Neural progenitor cell (in vitro differentiated cells): Measurements from ENCODE around the gene C1orf21. TPM values are rescaled to one million over a fixed set of nuclear protein-coding genes. Genes with fewer than 3 reads are reported as not detected.

ENCODE experiments used
- DNase-seq: peaks from one replicate; pipeline ENCODE4 v3.0.0-alpha.2; 2016; ENCODE audit warnings: low spot score
- H2AFZ ChIP-seq: fragments of 200-600 bp; sonication (generic); replicated peaks from 2 replicates; pipeline ENCODE4 v1.6.1; 2016; ENCODE audit warnings: antibody characterized with exemption
- H3F3A ChIP-seq: fragments of 200-600 bp; sonication (generic); 2 replicates; pipeline ENCODE4 v1.6.1; 2016; ENCODE audit warnings: antibody characterized with exemption, low read depth
- H3K27ac ChIP-seq: fragments of 200-600 bp; sonication (generic); 2 replicates; pipeline ENCODE4 v1.5.1; 2016; ENCODE audit warnings: mild to moderate bottlenecking
- H3K27me3 ChIP-seq: fragments of 200-600 bp; sonication (generic); 2 replicates; pipeline ENCODE4 v1.6.1; 2016; ENCODE audit warnings: mild to moderate bottlenecking, moderate library complexity
- H3K36me3 ChIP-seq: fragments of 200-600 bp; sonication (generic); 2 replicates; pipeline ENCODE4 v1.5.1; 2016
- H3K4me1 ChIP-seq: fragments of 200-600 bp; sonication (generic); 2 replicates; pipeline ENCODE4 v1.6.1; 2016; ENCODE audit warnings: mixed run types
- H3K4me2 ChIP-seq: fragments of 200-600 bp; sonication (generic); 2 replicates; pipeline ENCODE4 v1.6.1; 2016
- H3K4me3 ChIP-seq: fragments of 200-600 bp; sonication (generic); 2 replicates; pipeline ENCODE4 v1.5.1; 2016
- H3K79me2 ChIP-seq: fragments of 200-600 bp; sonication (generic); 2 replicates; pipeline ENCODE4 v1.6.1; 2016; ENCODE audit warnings: low read depth
- H3K9ac ChIP-seq: fragments of 200-600 bp; sonication (generic); 2 replicates; pipeline ENCODE4 v1.6.1; 2016
- H3K9me3 ChIP-seq: fragments of 200-600 bp; sonication (generic); 2 replicates; pipeline ENCODE4 v1.5.1; 2016; ENCODE audit warnings: low read depth
- H4K20me1 ChIP-seq: fragments of 200-600 bp; sonication (generic); 2 replicates; pipeline ENCODE4 v1.6.1; 2016; ENCODE audit warnings: low read depth
- H3K27ac Mint-ChIP-seq: 3 replicates; pipeline ENCODE4 v1.8.0; 2021; ENCODE audit warnings: mixed read lengths
- H3K27me3 Mint-ChIP-seq: 2 replicates; pipeline ENCODE4 v1.8.0; 2022; ENCODE audit warnings: low read depth, mild to moderate bottlenecking, inconsistent platforms, moderate library complexity, mixed read lengths; ENCODE audit not compliant: insufficient read depth
- H3K36me3 Mint-ChIP-seq: 3 replicates; pipeline ENCODE4 v1.8.0; 2021; ENCODE audit warnings: mixed read lengths
- H3K4me1 Mint-ChIP-seq: 3 replicates; pipeline ENCODE4 v1.8.0; 2021; ENCODE audit warnings: mixed read lengths
- H3K4me3 Mint-ChIP-seq: 3 replicates; pipeline ENCODE4 v1.8.0; 2021; ENCODE audit warnings: mild to moderate bottlenecking, moderate library complexity, mixed read lengths
- H3K9me3 Mint-ChIP-seq: 3 replicates; pipeline ENCODE4 v1.8.0; 2020; ENCODE audit warnings: mixed read lengths
- CTCF ChIP-seq: fragments of 200-600 bp; sonication (generic); IDR thresholded peaks from 2 replicates; pipeline ENCODE4 v1.5.1; 2017; ENCODE audit warnings: antibody characterized with exemption, mild to moderate bottlenecking
- EZH2 ChIP-seq: fragments of 200-600 bp; sonication (generic); IDR thresholded peaks from 2 replicates; pipeline ENCODE4 v1.6.1; 2017; ENCODE audit warnings: antibody characterized with exemption, mild to moderate bottlenecking, moderate library complexity
- EZH2phosphoT487 ChIP-seq: fragments of 200-600 bp; sonication (generic); IDR thresholded peaks from 2 replicates; pipeline ENCODE4 v1.6.1; 2017; ENCODE audit warnings: antibody characterized with exemption
- total RNA-seq: library from RNA; depleted of rRNA; stranded (reverse); fragments of >200 nt; gene quantifications from 2 replicates; pipeline ENCODE4 v1.2.3, GENCODE V29; 2015; ENCODE audit warnings: low replicate concordance

C1orf21 gene
- total RNA-seq, 1 donor from 2014 or later, result 117 TPM

- peaks cover 2% of the 10 kb centered on the region for H3K36me3 Mint-ChIP-seq
- Histone ChIP-seq H3K27ac (no peak overlapping the region), H4K20me1 (peaks cover 64% of the 10 kb centered on the region), H3K36me3 (no peaks in the 10 kb centered on the region), H3K4me1 (peaks cover 58% of the 10 kb centered on the region), H3K4me3 (peak overlapping the region; percentile 84), H3K27me3 (no peaks in the 10 kb centered on the region), H3K4me2 (peak overlapping the region; percentile 91), H3K79me2 (peaks cover 79% of the 10 kb centered on the region), H3K9ac (no peak overlapping the region), H3K9me3 (no peaks in the 10 kb centered on the region), H3F3A (peaks cover 23% of the 10 kb centered on the region), H2AFZ (no peak overlapping the region)
- H3K27ac Mint-ChIP-seq, result no peak overlapping the region
- DNase-seq, result no peak
- H3K4me3 Mint-ChIP-seq, result peak overlapping the region; percentile 94
- H3K27me3 Mint-ChIP-seq, result no peaks in the 10 kb centered on the region
- TF ChIP-seq EZH2 (no peak), EZH2phosphoT487 (no peak), CTCF (no peak)
- H3K4me1 Mint-ChIP-seq, result peaks cover 28% of the 10 kb centered on the region
- peaks cover 3% of the 10 kb centered on the region for H3K9me3 Mint-ChIP-seq
Measured at GRCh38 chr1:184388971-184389370, 2.1 kb downstream of the C1orf21 start.

- Mint-ChIP-seq H3K27me3 (no peaks in the 10 kb centered on the region), H3K36me3 (peaks cover 2% of the 10 kb centered on the region), H3K27ac (no peak overlapping the region), H3K4me3 (peak overlapping the region; percentile 10), H3K9me3 (peaks cover 3% of the 10 kb centered on the region), H3K4me1 (peaks cover 28% of the 10 kb centered on the region)
- no peak for DNase-seq
- H3F3A ChIP-seq, result peaks cover 18% of the 10 kb centered on the region
- TF ChIP-seq CTCF (no peak), EZH2phosphoT487 (no peak), EZH2 (no peak)
- peaks cover 68% of the 10 kb centered on the region for H4K20me1 ChIP-seq
- no peaks in the 10 kb centered on the region for H3K9me3 ChIP-seq
- peaks cover 83% of the 10 kb centered on the region for H3K79me2 ChIP-seq
- no peak overlapping the region for H2AFZ ChIP-seq
- peak overlapping the region; percentile 84 for H3K4me3 ChIP-seq
- no peak overlapping the region for H3K27ac ChIP-seq
- no peak overlapping the region for H3K9ac ChIP-seq
- H3K36me3 ChIP-seq, result no peaks in the 10 kb centered on the region
- no peaks in the 10 kb centered on the region for H3K27me3 ChIP-seq
- peak overlapping the region; percentile 91 for H3K4me2 ChIP-seq
- H3K4me1 ChIP-seq, result peaks cover 53% of the 10 kb centered on the region
Measured at GRCh38 chr1:184389446-184389845, 2.6 kb downstream of the C1orf21 start.

- Mint-ChIP-seq H3K36me3 (peaks cover under 1% of the 10 kb centered on the region), H3K27ac (no peak overlapping the region), H3K9me3 (peaks cover 2% of the 10 kb centered on the region), H3K4me3 (no peak overlapping the region), H3K27me3 (no peaks in the 10 kb centered on the region), H3K4me1 (peaks cover 19% of the 10 kb centered on the region)
- Histone ChIP-seq H3K4me1 (peaks cover 51% of the 10 kb centered on the region), H3K36me3 (no peaks in the 10 kb centered on the region), H3K79me2 (peaks cover 91% of the 10 kb centered on the region), H3K9ac (no peak overlapping the region), H2AFZ (no peak overlapping the region), H3F3A (peaks cover 4% of the 10 kb centered on the region), H3K4me3 (no peak overlapping the region), H3K4me2 (no peak overlapping the region), H3K27ac (no peak overlapping the region), H3K9me3 (no peaks in the 10 kb centered on the region), H4K20me1 (peaks cover 82% of the 10 kb centered on the region), H3K27me3 (no peaks in the 10 kb centered on the region)
- DNase-seq, result no peak
- TF ChIP-seq EZH2 (no peak), CTCF (no peak), EZH2phosphoT487 (no peak)
Measured at GRCh38 chr1:184390889-184391288, 4.1 kb downstream of the C1orf21 start.
